Kasumi-1 (cell line): ENCODE results near the gene KLRC1.
A peak's percentile ranks its signal among the peaks of the same experiment; 100 is the strongest.
"Not testable (repeated sequence)": the region's sequence is repeated elsewhere in the genome, so short reads cannot be mapped to it uniquely, and the experiment has no call there.

Source experiments
- DNase-seq, 2 experiments: peaks; one replicate each; lab custom pipeline; 2025; lab: John Stamatoyannopoulos, UW

Gene KLRC1

DNA sequence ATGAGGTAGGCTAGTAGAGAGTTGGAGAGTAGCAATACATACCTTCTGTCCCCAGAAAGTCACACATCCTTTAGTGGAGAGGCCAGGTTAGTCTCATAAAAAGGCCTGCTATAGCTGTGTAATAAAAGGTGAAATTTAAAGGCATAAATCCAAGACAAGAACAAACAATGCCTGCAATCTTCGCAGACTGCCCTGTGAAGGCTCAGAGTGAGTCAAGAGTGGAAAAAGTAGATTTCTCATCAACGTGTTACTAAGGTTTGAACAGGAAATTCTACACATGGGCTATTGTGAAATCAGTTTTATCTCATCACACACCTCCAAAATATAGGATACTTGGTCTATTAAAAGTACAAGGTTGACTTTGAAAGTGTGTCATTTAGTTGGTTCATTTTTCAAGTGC is at the start of gene KLRC1:
TSS of gene KLRC1 (minus strand) at position 222 of the 400 bp plus-strand sequence. CDS start 2,221 bp downstream, outside the sequence.
- no peak for DNase-seq

DNA sequence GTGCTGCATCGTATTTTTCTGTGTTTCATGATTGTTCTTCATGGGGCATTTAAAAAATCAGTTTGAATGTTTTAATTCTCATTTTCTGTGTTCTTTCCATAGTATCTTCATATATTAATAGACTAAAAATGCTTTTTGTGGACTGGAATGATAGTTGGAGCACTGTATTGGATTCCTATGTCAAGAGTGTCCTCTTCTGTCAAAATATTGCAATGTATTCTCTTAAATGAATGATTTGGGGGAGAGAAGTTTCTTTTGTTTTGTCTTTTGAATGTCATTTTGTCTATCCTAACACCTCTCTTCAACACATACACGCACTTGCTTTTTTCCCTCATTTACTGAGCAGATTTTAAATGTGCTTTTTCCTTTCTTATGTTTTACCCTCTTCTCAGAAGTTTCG is 47.9 kb upstream of the KLRC1 start:
- DNase-seq, result no peak

DNA sequence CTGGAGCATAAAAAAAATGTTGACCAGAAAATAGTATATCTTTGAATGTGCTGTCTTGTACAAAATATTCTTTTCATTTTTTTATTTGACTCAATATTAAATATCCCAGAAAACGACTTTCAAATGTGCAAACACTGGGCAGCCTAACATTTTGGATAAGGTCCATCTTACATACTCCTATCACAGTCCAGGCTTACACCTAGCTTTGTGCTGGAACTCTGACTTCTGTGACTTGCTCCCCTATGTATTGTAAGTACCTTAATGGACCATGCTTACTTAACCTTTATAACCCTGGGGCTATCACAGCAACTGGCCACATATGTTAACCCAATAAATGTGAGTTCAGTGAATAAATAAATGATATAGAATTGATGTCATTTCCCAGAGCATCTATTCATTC is 44.9 kb upstream of the KLRC1 start:
- no peak for DNase-seq

- no peak for DNase-seq
These were observed 44.4 kb upstream of the KLRC1 start for GRCh38 chr12:10497602-10498001.

DNA sequence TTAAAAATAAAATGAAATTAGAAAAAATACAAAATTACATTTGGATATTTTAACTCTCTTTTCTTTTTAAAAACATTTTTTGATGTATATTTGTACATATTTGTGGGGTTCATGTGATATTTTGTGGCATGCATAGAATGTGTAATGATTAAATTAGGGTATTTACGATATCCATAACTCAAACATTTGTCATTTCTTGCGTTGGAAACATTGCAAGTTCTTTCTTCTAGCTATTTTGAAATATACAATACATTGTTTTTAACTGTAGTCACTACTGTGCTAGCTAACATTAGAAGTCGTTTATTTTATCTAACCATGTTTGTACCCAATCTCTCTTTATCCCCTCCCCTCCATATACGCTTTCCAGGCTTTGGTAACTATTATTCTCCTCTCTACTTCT is 38.6 kb upstream of the KLRC1 start:
- DNase-seq, result no peak

DNA sequence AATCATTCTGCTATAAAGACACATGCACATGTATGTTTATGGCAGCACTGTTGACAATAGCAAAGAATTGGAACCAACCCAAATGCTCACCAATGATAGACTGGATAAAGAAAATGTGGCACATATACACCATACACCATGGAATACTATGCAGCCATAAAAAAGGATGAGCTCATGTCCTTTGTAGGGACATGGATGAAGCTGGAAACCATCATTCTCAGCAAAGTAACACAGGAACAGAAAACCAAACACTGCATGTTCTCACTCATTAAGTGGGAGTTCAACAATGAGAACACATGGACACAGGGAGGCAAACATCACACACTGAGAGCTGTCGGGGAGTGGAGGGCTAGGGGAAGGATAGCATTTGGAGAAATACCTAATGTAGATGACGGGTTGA is 34.2 kb upstream of the KLRC1 start:
- DNase-seq, result not testable (repeated sequence)

DNA sequence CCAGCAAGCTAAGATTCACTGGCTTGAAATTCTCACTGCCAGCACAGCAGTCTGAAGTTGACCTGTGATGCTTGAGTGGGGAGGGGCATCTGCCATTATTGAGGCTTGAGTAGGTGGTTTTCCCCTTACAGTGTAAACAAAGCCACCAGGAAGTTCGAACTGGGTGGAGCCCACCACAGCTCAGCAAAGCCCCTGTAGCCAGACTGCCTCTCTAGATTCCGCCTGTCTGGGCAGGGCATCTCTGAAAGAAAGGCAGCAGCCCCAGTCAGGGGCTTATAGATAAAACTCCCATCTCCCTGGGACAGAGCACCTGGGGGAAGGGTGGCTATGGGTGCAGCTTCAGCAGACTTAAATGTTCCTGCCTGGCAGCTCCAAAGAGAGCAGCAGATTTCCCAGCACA is 28.7 kb upstream of the KLRC1 start:
- not testable (repeated sequence) for DNase-seq

DNA sequence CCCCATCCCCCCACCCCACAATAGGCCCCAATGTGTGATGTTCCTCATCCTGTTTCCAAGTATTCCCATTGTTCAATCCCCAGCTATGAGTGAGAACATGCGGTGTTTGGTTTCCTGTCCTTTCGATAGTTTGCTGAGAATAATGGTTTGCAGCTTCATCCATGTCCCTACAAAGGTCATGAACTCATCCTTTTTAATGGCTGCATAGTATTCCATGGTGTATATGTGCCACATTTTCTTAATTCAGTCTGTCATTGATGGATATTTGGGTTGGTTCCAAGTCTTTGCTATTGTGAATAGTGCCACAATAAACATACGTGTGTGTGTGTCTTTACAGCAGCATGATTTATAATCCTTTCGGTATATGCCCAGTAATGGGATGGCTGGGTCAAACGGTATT is 19.6 kb upstream of the KLRC1 start:
- DNase-seq, result not testable (repeated sequence)

DNA sequence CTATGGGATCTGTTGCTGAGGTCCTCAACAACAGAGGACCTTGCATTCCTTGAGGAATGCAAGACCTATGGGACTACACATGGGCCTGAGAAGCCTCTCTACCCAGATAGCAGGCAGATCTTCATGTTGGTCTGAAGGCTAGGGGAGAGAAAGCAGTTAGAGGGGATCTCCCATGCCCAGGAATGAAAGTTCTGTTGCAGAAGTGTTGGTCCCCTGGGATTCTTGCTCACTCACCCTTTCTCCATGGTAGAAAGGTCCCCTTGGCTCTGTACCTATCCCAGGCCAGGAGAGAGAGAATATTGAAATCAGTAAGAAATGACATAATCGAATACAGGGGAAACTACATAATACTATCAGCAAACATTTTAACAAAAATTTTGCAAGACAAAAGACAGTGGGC is 16.5 kb upstream of the KLRC1 start:
- DNase-seq, result no peak

DNA sequence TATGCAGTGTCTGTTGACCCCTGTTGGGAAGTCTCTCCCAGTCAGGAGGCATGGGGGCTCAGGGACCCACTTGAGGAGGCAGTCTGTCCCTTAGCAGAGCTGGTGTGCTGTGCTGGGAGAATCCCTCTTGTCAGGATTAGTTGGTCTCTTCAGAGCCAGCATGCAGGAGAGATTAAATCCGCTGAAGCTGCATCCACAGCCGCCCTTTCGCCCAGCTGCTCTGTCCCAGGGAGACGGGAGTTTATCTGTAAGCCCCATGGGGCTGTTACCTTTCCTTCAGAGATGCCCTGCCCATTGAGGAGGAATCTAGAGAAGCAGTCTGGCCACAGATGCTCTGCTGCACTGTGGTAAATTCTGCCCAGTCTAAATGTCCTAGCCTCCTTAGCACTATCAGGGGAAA is 13.1 kb upstream of the KLRC1 start:
- DNase-seq, result no peak

DNA sequence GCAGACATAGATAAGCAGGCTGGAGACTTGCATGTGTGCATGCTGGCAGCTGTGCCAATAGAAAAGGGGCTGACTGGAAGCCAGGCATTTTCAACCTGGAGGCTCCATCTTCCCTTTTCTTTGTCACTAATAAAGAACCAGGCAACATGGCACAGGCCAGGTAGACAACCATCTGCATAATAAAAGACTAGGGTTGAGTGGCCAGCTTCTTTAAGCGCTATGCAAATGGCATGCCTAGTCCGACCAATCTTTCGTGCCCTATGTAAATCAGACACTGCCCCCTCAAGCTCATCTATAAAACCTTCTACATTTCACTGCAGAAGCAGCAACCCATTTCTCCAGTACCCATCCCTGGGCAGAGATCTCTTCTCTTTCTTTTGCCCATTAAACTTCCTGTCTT is 4.6 kb upstream of the KLRC1 start:
- no peak for DNase-seq

DNA sequence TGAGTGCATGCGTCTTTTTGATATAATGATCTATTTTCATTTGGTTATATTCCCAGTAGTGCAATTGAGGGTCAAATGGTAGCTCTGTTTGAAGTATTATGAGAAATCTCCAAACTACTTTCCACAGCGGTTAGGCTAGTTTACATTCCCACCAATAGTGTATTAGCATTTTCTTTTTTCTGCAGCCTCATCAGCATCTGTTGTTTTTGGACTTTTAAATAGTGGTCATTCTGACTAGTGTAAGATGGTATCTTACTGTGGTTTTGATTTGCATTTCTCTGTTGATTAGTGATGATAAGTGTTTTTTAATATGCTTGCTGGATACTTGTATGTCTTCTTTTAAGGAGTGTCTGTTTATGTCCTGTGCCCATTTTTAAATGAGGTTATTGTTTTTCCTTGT is 3.7 kb upstream of the KLRC1 start:
- DNase-seq, result no peak

GRCh38 chr12:10455766-10456165 is 2.6 kb upstream of the KLRC1 start:
- no peak for DNase-seq

DNA sequence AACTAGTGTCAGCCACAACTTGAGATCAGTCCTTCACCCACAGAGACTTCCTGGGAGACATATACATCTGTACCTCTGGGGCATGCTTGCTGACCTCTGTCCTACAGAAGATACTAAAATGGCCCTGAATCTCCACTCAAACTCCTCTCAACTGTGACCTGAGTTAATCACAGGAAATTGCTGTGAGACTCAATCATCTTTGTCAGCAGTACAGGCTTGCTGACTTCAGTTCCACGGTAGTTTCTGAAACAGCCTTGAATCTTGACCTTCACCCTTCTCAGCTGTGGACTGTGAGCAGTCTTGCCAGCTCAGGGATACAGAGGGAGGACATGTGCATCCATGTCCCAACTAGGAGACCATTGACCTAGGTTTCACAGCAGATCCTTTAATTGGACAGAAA is 1.4 kb upstream of the KLRC1 start:
- no peak for DNase-seq

DNA sequence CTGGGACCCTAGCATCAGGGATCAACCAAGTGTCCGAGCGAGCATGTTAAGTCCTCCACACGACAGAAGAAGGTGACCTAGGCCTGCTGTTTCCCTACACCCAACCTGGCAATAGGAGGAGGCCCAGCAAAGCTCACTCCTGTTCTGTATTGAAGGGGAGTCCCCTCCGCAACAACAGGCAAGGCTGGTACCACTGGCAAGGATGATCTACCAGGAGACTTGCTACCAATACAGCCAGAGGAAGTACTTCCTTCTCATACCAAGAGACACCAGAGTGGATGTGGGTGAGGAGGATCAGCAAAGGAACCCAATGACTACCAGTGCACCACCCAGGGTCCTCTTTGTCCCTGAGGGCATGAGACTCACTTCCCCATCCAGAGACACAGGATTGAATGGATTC is 4.9 kb downstream of the KLRC1 start:
- no peak for DNase-seq

DNA sequence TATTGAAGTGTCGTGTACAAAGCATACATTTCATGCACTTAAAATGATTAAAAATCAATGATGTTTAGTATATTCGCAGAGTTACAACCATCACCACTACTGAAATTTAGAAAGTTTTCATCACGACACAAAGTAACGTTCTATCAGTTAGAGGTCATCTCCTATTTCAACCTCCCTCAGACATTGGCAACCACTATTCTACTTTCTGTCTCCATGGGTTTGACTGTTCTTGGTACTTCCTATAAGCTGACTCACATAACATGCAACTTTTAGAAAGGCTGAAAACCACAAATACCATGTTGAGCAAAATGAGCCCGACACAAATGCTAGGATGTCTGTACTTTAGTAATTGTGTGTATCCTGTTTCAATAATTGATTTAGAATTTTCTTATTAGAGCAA is 7.1 kb downstream of the KLRC1 start:
- peak in 1 of 2 experiments; percentile 1 for DNase-seq

DNA sequence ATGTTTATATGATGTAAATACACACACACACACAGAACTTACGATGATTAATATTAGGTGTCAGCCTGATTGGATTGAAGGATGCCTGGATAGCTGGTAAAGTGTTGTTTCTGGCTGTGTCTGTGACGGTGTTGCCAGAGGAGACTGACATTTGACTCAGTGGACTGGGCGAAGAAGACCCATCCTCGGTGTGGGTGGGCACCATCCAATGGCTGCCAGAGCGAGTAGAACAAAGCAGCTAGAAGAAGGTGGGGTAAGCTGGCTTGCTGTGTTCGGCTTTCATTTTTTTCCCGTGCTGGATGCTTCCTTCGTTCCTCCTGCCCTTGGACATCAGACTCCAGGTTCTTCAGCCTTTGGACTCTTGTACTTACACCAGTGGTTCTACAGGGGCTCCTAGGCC is 12.0 kb downstream of the KLRC1 start:
- not testable (repeated sequence) for DNase-seq

- not testable (repeated sequence) for DNase-seq
These were observed 13.4 kb downstream of the KLRC1 start for GRCh38 chr12:10439608-10440274.

DNA sequence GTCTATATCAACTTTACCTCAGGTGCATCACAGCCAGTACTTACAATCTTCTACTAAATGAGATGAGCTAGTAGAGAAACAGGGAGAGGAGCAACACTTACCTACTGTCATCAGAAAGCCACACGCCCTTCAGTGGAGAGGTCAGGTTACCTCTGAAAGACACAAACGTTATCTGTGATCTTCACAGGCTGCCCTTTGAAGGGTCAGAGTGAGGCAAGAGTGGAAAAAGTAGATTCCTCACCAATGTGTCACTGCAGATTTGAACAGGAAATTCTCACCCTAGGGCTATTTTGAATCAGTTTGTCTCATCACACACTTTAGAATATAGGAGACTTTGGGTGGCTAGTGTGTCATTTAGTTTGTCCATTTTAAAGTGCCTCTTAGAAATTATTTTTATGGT is 15.6 kb downstream of the KLRC1 start:
- DNase-seq, result not testable (repeated sequence)

GRCh38 chr12:10435816-10436215 is 17.4 kb downstream of the KLRC1 start, which contains the start of gene KLRC2:
Gene KLRC2 (minus strand): TSS chr12:10436010. CDS start chr12:10435986, 24 bp downstream.
- peak; percentile 18 to 31 for DNase-seq

DNA sequence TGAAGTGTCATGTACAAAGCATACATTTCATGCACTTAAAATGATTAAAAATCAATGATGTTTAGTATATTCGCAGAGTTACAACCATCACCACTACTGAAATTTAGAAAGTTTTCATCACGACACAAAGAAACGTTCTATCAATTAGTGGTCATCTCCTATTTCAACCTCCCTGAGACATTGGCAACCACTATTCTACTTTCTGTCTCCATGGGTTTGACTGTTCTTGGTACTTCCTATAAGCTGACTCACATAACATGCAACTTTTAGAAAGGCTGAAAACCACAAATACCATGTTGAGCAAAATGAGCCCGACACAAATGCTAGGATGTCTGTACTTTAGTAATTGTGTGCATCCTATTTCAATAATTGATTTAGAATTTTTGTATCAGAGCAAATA is 22.6 kb downstream of the KLRC1 start:
- not testable (repeated sequence) for DNase-seq

GRCh38 chr12:10425938-10426337 is 27.2 kb downstream of the KLRC1 start:
- DNase-seq, result not testable (repeated sequence)

GRCh38 chr12:10424260-10424899 is 28.8 kb downstream of the KLRC1 start:
- not testable (repeated sequence) for DNase-seq

DNA sequence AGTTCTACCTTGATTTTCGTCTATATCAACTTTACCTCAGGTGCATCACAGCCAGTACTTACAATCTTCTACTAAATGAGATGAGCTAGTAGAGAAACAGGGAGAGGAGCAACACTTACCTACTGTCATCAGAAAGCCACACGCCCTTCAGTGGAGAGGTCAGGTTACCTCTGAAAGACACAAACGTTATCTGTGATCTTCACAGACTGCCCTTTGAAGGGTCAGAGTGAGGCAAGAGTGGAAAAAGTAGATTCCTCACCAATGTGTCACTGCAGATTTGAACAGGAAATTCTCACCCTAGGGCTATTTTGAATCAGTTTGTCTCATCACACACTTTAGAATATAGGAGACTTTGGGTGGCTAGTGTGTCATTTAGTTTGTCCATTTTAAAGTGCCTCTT is 31.0 kb downstream of the KLRC1 start:
- not testable (repeated sequence) for DNase-seq
